Endodermal cell (in vitro differentiated cells): ENCODE data around the gene FAM149B1. TPM values are rescaled to one million over a fixed set of nuclear protein-coding genes. Genes with fewer than 3 reads are reported as not detected.
"Not testable (repeated sequence)": the region's sequence is repeated elsewhere in the genome, so short reads cannot be mapped to it uniquely, and the experiment has no call there.

Experiments
- DNase-seq: peaks from one replicate; pipeline ENCODE4 v3.0.0-alpha.2; 2017
- H3K27ac ChIP-seq: 2 replicates; pipeline ENCODE4 v1.5.1; 2013; ENCODE audit warnings: mild to moderate bottlenecking, low read depth, low read length, moderate library complexity
- H3K27me3 ChIP-seq: 2 replicates; pipeline ENCODE4 v1.6.1; 2013; ENCODE audit warnings: mild to moderate bottlenecking, low read length, moderate library complexity; ENCODE audit not compliant: insufficient read depth, control insufficient read depth, poor library complexity, severe bottlenecking
- H3K36me3 ChIP-seq: 2 replicates; pipeline ENCODE4 v1.7.0; 2013; ENCODE audit warnings: mild to moderate bottlenecking, low read length, moderate library complexity; ENCODE audit not compliant: control insufficient read depth, insufficient read depth
- H3K4me1 ChIP-seq: one replicate; pipeline ENCODE4 v1.7.0; 2013; ENCODE audit warnings: low read length; ENCODE audit not compliant: control insufficient read depth, insufficient read depth
- H3K4me3 ChIP-seq: 2 replicates; pipeline ENCODE4 v1.5.1; 2013; ENCODE audit warnings: mild to moderate bottlenecking, low read length, moderate library complexity
- H3K9ac ChIP-seq: 2 replicates; pipeline ENCODE4 v1.6.1; 2013; ENCODE audit warnings: mild to moderate bottlenecking, low read length, moderate library complexity; ENCODE audit not compliant: poor library complexity, severe bottlenecking; ENCODE audit errors: extremely low read depth
- H3K9me3 ChIP-seq: 2 replicates; pipeline ENCODE4 v1.6.1; 2013; ENCODE audit warnings: mild to moderate bottlenecking, low read length, moderate library complexity; ENCODE audit not compliant: control insufficient read depth
- H3K27ac Mint-ChIP-seq: 2 replicates; pipeline ENCODE4 v1.8.0; 2020; ENCODE audit warnings: mixed read lengths
- H3K27me3 Mint-ChIP-seq: 2 replicates; pipeline ENCODE4 v1.8.0; 2021; ENCODE audit warnings: mild to moderate bottlenecking, mixed read lengths; ENCODE audit not compliant: insufficient read depth
- H3K36me3 Mint-ChIP-seq: 2 replicates; pipeline ENCODE4 v1.8.0; 2020; ENCODE audit warnings: low read depth, mixed read lengths
- H3K4me1 Mint-ChIP-seq: 2 replicates; pipeline ENCODE4 v1.8.0; 2020; ENCODE audit warnings: mixed read lengths
- H3K4me3 Mint-ChIP-seq: 2 replicates; pipeline ENCODE4 v1.8.0; 2020; ENCODE audit warnings: mild to moderate bottlenecking, moderate library complexity, mixed read lengths
- H3K9me3 Mint-ChIP-seq: 2 replicates; pipeline ENCODE4 v1.8.0; 2020; ENCODE audit warnings: mild to moderate bottlenecking, mixed read lengths
- CTCF ChIP-seq: fragments of 200-600 bp; sonication (generic); conservative IDR thresholded peaks from 2 replicates; pipeline ENCODE4 v1.5.0; 2021; ENCODE audit warnings: antibody characterized with exemption, mild to moderate bottlenecking
- WGBS, 2 experiments: methylation state at CpG; one replicate each; pipeline versions ENCODE4 v1.1.5 to v1.1.7; 2013; ENCODE audit warnings: missing lambda C conversion rate in 2 of 2, mixed read lengths in 1 of 2; ENCODE audit not compliant: insufficient coverage in 1 of 2, insufficient read length in 1 of 2; 5-methylcytosine and 5-hydroxymethylcytosine counted together
- total RNA-seq, 2 donors: library from RNA; stranded (reverse); fragmentation: NEBNext Ultra II Directional in 1 of 2; extraction: Animal tissue kit (Norgen Biotek cat#: 25700) in 1 of 2; gene quantifications; 2 replicates in 1 of 2; 3 replicates in 1 of 2; pipeline ENCODE4 v1.2.1, GENCODE V29; 2021

Gene FAM149B1
- total RNA-seq, 2 donors from 2014 or later = 29.1 to 29.2 TPM

- 89 to 91% methylated on average over 1 to 3 of the region's 3 CpGs for WGBS, 2 experiments
- H3K27ac ChIP-seq = no peak overlapping the region
- H3K36me3 ChIP-seq = peaks cover 67% of the 10 kb centered on the region
- Mint-ChIP-seq H3K27ac (no peak overlapping the region), H3K27me3 (no peaks in the 10 kb centered on the region), H3K36me3 (peaks cover 50% of the 10 kb centered on the region), H3K9me3 (no peaks in the 10 kb centered on the region), H3K4me1 (no peaks in the 10 kb centered on the region), H3K4me3 (no peak overlapping the region)
- H3K4me3 ChIP-seq = no peak overlapping the region
- DNase-seq = no peak
- H3K9me3 ChIP-seq = no peaks in the 10 kb centered on the region
- no peak overlapping the region for H3K9ac ChIP-seq
- H3K4me1 ChIP-seq = no peaks in the 10 kb centered on the region
- H3K27me3 ChIP-seq = no peaks in the 10 kb centered on the region
- TF ChIP-seq CTCF = no peak
Measured at GRCh38 chr10:73141603-73142002, 26.3 kb upstream of the FAM149B1 start.

DNA sequence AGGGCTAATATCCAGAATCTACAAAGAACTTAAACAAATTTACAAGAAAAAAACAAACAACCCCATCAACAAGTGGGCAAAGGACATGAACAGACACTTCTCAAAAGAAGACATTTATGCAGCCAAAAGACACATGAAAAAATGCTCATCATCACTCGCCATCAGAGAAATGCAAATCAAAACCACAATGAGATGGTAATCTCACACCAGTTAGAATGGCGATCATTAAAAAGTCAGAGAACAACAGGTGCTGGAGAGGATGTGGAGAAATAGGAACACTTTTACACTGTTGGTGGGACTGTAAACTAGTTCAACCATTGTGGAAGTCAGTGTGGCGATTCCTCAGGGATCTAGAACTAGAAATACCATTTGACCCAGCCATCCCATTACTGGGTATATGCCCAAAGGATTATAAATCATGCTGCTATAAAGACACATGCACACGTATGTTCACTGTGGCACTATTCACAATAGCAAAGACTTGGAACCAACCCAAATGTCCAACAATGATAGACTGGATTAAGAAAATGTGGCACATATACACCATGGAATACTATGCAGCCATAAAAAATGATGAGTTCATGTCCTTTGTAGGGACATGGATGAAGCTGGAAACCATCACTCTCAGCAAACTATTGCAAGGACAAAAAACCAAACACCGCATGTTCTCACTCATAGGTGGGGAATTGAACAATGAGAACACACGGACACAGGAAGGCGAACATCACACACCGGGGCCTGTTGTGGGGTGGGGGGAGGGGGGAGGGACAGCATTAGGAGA is 17.1 kb upstream of the FAM149B1 start:
- not testable (repeated sequence) for H3K27ac Mint-ChIP-seq
- peaks cover 67% of the 10 kb centered on the region for H3K36me3 Mint-ChIP-seq

GRCh38 chr10:73152009-73152408 is 15.9 kb upstream of the FAM149B1 start:
- H3K27ac ChIP-seq = no peak overlapping the region
- Mint-ChIP-seq H3K4me1 (no peaks in the 10 kb centered on the region), H3K27ac (no peak overlapping the region), H3K27me3 (no peaks in the 10 kb centered on the region), H3K4me3 (no peak overlapping the region), H3K36me3 (peaks cover 70% of the 10 kb centered on the region), H3K9me3 (peaks cover 9% of the 10 kb centered on the region)
- H3K9ac ChIP-seq = no peak overlapping the region
- H3K36me3 ChIP-seq = peaks cover 71% of the 10 kb centered on the region
- H3K4me1 ChIP-seq = no peaks in the 10 kb centered on the region
- no peak for TF ChIP-seq CTCF
- WGBS, 2 experiments = 93 to 100% methylated on average over 3 of the region's 3 CpGs
- no peak for DNase-seq
- no peaks in the 10 kb centered on the region for H3K9me3 ChIP-seq
- no peaks in the 10 kb centered on the region for H3K27me3 ChIP-seq
- H3K4me3 ChIP-seq = no peak overlapping the region

More for the DNA sequence above, 17.1 kb upstream of the FAM149B1 start:
- not testable (repeated sequence) for H3K27ac ChIP-seq, H3K27me3 ChIP-seq, H3K9me3 ChIP-seq, H3K9me3 Mint-ChIP-seq, H3K9ac ChIP-seq, H3K4me1 ChIP-seq, H3K4me3 ChIP-seq, H3K27me3 Mint-ChIP-seq, H3K4me1 Mint-ChIP-seq, DNase-seq, H3K4me3 Mint-ChIP-seq
- H3K36me3 ChIP-seq = peaks cover 68% of the 10 kb centered on the region
- WGBS, 2 experiments = 98% methylated on average over 5 of the region's 8 CpGs; no CpG with 5 or more reads in 1 of the 2 experiments
